NCI-H2196 (cell line): ENCODE data around the gene FNDC3B.
A peak's percentile ranks its signal among the peaks of the same experiment; 100 is the strongest.
"Not testable (repeated sequence)": the region's sequence is repeated elsewhere in the genome, so short reads cannot be mapped to it uniquely, and the experiment has no call there.

Experiments used
- DNase-seq: peaks from one replicate; lab custom pipeline; 2025; ENCODE audit not compliant: unreplicated experiment; lab: John Stamatoyannopoulos, UW

The FNDC3B gene

DNA sequence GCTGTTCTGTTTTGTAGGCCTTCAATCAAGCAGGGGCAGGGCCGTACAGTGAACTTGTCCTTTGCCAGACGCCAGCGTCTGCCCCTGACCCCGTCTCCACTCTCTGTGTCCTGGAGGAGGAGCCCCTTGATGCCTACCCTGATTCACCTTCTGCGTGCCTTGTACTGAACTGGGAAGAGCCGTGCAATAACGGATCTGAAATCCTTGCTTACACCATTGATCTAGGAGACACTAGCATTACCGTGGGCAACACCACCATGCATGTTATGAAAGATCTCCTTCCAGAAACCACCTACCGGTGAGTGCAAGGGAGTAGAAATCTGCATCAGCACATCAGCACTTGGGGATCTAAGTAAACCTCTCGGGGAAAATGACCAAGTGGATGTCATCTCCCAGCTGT is 313.4 kb downstream of the FNDC3B start:
- DNase-seq: no peak

DNA sequence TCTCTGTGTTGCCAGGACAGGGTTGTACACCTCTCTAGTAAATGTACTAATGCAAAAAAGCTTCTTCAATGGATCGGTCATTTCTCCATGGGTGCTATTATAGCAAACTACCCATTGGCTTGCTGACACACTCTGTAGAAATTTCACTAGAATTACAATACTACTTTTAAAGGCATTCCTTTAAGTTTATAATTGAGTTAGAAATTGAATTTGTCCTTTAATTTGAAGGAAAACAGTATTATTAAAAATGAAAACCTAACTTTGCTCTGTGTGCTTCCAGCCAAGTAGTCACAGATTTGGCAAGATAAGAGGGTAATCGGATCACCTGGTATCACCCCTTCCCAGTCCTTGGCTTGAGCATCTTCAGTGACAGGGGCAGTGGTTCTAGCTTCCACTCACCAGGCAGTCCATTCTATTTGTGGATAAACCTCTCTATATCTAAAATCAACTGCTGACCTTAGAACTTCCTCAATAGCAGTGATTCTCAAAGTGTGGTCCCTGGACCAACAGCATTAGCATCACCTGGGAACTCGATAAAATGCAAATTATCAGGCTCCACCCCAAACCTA is 315.6 kb downstream of the FNDC3B start:
- DNase-seq: no peak

DNA sequence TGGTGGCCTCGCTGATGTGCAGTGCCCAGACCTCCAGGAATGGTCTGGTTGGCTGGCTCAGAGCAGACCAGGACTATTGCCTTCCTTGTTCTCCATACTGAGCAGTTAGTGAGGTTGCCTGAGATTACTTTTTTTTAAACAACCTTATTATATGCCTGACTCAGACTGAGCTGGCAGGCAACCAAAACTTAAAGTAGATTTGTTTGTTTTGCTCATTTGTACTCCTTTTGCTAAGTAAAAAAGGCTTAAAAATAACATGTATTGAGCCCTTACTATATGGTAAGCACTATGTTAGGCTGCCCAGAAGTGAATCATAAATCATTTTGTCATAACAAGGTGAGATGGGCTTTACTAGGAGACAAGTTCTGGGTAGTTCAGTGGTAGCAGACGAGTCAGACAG is 316.5 kb downstream of the FNDC3B start:
- peak; percentile 59 for DNase-seq

DNA sequence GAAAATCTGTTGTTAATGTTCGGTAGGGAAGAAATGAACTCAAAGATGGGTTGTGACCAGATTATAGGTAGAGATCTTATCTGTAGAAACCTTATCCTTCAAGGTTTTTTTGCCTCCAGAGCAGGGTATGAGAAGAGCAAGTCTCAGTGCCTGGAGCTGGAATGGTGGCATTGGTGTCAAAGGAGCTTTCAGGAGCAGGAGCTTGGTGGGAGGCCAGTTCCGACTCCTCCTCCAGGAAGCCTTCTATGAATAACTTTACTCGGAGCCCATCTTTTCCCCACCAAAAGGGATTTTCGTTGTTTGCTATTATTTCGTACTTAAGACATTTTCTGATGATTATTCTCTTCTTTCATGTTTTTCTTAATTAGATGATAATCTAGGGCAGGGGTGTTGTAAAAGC is 317.0 kb downstream of the FNDC3B start:
- DNase-seq: no peak

DNA sequence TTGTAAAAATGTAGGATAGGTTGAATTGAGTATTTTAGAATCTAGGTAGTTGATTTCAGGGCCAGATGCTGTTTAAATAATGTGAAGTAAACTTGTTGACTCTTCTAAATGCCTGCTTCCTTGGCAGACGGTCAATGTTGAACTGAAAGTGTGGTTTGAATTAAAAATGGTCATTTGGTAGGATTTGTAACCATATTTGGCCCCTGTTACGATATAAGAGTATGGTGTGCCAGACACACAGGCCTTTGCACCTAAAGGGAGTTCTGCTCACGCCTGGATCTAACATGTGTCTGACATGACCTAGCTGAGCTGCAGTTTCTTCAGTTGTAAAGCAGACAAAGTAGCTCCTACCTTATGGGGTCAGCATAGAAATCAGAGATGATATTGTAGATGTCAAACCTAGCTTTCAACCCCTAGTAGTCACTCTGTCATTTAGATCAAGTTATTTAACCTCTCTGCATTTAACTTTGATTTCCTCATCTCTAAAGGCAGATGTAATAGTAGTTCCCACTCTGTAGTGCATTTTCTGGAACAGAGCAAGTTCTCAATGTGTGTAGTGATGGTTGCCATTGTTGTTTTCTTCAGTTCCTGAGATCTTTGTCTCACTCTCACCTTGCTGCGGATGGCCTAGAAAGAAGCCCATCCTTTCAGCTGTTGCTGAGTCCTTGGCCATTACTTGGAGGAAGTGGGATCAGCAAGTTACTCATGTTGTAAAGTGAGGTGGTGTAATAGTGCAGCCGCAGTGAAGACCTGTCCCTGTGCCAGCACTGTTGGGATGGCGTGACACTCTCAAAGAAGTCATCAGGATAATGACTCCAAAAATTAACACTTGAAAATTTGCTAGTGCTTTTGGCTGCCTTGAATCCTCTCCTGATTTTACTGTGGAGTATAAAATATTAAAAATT is 318.7 kb downstream of the FNDC3B start:
- DNase-seq: peak; percentile 18

DNA sequence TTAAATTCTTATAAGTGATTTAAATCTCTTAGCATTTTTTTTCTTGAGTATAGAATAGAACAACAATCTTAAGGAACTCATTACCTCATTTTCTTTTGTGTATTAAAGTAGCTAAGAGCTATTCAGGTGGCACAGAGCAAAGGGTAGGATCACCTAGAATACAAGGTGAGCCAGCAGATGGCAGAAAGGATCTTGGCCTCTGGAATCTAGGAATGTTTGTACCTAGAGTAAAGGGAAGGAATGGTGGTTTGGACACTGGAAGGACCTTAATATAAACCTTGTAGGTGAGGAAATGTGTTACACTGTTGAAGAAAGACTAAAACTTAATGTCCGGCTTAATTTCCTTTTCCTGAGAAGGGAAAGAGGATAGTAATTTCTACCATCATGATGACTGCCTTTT is 319.9 kb downstream of the FNDC3B start:
- DNase-seq: no peak

DNA sequence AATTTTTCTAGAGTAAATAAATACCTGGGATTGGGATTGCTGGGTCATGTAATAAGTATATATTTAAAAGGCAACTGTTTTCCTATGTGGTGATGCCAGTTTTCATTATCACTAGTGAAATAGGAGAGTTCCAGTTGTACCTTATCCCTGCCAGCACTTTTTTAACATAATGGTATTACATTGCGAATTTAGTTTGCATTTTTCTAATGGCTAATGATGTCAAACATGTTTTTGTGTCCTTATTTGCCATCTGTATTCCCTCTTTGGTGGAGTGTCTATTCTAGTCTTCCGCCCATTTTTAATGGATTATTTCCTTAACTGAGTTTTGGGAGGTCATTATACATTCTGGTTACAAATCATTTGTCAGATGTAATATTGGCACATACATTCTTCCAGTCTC is 320.6 kb downstream of the FNDC3B start:
- DNase-seq: no peak

DNA sequence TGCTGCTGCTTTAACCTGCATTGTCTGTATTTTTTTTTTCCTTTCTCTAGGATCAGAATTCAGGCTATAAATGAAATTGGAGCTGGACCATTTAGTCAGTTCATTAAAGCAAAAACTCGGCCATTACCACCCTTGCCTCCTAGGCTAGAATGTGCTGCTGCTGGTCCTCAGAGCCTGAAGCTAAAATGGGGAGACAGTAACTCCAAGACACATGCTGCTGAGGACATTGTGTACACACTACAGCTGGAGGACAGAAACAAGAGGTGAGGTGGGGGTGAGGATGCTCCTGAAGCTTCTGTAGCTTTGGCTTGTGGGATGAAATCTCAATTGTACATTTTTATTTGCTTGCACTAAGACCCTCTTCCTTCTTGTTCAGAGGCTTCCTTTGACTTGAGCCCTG is 323.2 kb downstream of the FNDC3B start:
- DNase-seq: no peak

DNA sequence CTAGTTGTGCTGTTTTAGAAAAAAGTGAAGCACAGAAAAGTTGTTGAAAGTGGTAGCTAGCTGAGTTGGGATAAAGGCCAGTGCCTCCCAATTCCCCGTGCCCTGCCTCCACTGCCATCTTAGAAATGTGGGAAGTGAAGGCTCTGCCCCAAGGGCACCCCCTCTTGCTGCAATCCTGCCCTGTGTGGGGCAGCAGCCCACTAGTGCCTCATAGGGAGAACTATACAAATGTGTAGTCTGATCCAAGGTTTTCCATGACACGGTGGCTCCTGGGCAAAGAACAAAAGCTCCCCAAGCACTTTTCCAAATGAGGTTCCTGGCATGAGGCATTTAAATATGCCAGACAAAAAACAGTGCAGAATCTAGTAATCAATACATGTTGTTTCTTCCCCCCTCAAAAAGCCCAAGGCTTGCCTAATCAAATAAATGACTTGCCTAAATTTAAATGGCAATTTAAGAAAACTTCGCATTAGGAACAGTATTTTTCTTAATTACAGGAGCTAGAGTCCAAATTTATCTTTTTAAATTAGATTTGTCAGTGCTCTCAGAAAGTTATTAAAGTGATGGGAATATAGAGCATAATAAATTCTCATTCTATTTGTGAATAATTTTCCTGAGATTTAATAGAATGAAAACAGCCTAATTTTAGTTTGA is 325.1 kb downstream of the FNDC3B start:
- no peak for DNase-seq

DNA sequence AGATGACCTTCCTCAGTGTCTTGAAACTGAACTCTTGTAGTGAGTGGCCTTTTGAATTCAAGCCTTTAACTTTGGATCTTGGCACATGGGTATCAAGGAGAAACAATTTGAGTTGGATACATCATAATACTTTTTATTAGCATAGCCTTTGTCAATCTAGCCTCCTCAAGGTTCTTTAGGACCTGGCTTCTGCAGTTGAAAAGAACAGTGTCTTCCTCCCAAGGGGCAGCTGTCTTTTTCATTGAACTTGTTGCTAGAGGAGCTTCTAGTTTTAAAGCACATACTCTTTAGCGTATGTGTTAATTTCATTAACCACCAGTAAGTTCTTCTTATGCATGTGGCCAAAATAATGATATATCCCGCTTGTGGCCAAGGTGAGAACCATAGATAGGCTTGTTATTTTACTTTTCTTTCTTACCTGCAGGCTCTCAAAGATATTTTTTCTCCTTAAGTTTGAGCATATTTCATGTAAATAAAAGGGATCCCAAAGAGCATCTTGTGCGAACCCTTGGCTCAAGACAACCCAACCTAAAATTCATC is 325.7 kb downstream of the FNDC3B start:
- no peak for DNase-seq

DNA sequence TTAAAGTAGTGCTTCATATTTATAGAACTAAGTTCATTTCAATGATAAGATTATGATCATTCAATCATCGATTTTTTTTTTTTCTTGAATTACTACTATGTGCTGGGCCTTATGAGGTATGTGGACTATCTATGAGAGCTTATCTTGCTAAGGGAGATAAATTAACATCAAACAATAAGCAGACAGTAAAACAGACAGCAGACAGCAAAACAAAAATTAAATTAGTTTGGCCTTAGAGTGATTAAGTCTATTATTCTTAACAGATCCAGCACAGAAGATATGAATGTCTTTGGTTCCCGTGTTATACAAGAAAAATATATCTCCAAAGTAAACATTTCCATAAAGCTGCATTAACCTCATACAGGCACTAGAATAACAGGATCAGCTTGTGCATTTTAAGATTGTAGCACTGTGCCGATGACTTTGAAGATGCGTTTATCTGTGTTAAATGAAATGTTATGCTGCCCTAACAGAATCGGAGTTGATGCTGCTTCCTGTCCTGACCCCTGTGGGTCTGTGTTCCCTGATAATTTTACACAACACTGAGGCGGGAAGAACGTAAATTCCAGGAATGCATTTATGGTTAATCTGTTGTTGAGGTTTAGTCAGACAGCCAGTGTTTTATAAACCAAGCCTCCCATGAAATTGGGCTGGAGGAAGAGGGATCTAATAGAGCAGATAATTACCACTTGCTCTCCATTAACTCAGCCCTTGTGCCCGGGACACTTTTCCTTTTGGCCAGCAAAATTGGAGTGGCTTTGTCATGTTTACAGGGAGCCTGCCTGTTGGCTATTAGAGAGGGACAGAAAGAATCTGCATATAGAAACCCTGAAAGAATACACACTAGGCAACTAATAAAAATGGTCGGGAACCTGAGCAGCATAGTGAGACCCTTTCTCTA is 328.1 kb downstream of the FNDC3B start:
- DNase-seq: no peak

DNA sequence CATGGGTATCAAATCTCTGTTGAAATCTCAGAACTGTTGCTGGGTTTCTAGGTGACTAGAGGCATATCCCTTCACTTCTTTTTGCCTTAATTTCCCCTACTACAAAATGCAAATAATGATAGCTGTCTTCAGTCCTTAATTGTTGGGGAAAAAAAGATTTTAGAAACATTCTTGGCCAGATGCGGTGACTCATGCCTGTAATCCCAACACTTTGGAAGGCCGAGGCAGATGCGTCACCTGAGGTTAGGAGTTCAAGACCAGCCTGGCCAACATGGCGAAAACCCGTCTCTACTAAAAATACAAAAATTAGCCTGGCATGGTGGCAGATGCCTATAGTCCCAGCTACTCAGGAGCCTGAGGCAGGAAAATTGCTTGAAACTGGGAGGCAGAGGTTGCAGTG is 329.2 kb downstream of the FNDC3B start:
- not testable (repeated sequence) for DNase-seq

DNA sequence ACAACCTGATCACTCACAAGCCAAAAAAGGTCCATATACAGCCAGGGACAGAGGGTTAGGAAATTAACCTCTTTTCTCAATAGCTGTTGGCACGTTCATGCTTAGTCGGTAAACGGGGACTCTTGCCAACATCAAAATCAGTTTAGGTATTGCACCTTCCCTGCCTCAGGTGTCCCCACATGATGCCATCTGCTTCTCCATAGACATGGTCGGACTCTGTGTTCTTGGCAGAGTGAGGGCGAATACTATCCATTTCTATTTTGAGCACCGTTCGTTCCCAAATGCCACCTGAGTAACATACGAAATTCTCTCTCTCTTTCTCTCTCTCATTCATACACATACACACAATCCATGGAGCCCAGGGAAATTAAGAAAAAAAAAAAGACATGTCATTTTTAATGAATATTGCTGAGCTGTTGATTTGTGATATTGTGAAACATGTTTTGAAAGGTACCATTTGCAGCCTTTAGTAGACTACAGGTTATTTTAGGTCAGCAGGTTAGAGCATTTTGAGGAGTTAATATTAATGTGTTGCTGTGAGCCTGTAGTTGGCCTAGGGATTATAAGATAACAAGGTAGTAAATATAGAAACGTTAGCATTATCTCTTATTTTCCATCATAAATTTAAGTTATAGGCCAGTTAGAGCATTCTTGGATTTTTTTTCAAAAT is 330.3 kb downstream of the FNDC3B start:
- no peak for DNase-seq

DNA sequence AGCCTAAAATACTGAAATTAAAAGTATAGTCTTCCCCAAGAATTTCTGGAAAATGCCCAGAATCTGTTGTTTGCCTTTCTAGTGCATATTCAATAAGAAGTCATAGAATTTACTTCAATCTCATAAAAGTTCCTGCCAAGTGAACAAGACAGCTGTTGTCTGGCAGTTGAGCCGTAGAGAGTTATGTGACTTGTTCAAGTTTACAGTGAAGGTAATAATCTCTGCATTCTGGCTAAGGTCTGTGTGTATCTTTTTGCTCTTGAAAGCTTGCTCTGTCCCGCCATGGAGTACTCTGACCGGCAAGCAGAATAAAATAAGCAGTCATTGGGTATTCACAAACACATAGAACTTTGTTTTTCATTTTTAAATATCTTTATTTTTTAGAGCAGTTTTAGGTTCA is 331.0 kb downstream of the FNDC3B start:
- DNase-seq: peak; percentile 24

DNA sequence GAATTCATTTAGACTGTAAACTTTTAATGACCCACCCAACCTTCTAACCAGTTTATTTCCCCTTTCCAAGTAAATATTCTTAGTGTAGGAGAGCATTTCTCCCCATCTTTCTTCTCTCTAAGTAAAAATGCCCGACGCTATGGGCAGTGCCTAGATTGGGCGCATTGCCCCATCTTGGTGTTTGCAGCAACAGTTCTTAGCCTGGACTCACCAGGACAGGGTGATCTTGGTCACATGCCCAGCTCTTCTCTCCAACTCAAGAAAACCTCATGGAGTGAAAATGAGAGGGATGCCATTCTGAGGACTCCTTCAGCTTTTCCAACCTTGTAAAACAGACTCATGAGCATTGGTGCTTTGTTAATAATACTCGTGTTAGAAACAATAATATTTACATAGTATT is 332.2 kb downstream of the FNDC3B start:
- no peak for DNase-seq

DNA sequence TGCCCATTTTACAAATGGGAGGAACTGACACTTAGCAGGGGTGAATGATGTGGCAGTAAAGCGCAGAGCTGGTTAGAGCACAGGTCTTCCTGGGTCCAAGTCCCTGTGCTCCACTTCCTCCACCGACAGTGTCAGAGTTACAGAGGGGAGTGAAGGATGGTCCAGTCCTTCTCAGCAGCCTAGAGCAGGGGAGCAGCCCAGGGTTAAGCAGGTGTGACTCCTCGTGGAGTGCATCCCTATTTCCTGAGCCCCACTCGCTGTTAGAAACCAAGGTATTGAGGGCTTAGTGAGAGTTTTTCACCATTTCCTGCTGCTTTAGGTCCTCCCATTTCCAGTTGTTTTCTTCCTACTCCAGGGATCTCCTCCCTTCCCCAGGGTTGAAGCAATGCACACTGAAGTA is 333.5 kb downstream of the FNDC3B start:
- DNase-seq: no peak

DNA sequence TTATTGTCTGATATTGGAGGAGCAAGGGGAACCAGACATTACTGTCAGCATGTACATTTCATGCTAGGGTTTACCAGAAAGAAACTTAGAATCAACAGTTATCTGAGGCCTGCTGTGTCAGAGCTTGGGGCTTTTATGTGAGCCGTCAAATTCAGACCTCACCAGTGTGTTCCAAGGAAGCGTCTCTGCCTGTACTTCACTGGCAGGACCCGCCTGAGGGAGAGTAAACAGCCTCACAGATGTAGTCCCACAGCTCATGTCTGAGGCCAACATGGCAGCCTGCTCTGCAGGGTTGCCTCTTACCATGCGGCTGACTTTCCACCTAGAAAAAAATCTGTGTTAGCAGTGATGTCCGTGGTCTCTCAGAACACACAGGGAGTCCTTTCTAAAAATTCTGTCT is 334.5 kb downstream of the FNDC3B start:
- DNase-seq: no peak

DNA sequence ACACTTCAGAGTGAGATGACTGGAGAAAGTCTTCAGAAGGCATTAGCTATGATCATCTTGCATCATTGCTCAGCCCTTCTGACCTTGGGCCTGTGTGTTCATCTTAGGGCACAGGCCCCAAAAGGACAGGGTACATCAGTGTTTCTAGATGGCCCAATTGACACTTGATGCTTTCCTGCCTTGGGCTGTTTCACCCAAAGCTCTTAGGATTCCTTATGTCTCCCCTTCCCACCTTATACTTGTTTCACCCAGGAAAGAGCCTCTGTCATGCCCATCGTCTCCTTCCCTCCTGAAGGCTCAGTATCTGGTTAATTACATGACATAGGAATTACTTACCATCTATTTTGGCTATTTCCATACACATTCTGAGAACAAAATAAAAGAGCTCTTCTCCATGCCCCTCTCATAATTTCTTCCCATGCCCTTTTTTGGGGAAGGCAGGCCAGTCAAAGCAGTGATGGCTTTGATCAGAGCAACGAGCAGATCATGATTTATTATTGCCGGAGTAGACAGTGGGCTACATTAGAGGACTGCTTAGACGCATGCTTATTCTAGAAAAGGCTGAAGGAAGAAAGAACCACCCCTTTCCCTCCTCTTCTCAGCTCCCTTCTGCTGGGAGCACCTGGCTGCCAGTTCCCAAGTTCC is 335.9 kb downstream of the FNDC3B start:
- DNase-seq: no peak

DNA sequence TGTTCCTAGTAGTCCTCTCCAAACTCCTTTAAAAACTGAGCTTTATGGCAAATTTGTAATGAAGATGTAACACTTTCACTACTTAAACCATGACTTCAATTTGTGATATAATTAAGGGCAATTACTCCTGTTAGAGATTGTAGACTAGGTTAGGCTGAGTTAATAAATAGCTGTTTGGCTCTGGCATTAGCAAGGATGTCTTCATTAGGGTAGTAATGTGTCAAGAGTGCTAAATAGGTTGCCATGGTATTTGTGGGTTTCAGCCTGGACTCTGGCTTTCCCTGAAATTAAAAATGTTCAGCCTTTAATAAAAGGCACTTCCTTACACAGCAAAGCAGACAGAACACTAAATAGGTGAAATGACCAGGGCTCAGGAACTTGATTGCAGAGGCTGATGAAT is 337.0 kb downstream of the FNDC3B start:
- DNase-seq: no peak

DNA sequence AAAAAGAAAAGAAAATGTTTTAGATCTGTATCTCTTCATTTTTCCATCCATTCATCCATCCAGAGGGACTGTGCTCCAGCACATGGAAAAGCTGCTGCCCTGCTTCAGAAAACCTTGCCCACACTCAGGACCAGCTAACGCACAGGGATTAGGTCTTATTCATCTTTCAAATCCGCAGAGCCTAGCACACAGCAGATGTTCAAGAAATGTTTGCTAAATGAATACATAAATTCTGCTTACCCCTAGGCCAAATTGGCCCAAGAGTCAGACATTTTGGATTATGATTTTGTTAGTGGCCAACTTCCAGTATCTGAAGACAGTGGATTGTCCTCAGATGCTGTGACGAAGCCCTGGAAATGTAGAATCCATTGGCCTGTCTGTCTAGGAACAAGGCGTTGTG is 337.5 kb downstream of the FNDC3B start:
- no peak for DNase-seq
